Right forelimb (tissue), 1 donor: ENCODE results near the gene NEK10.
"Not testable (repeated sequence)": the region's sequence is repeated elsewhere in the genome, so short reads cannot be mapped to it uniquely, and the experiment has no call there.

Source experiments
- DNase-seq: peaks from one replicate; pipeline ENCODE4 v3.0.0-alpha.2; 2018

NEK10 gene

GRCh38 chr3:27368831-27369607 is at the start of gene NEK10:
NEK10 (minus strand) TSS chr3:27369383; CDS start chr3:27352882, 16,501 bp downstream.
- peak; percentile 94 for DNase-seq

- DNase-seq, result no peak
Measured at GRCh38 chr3:27415202-27415601, 46.0 kb upstream of the NEK10 start.

- no peak for DNase-seq
Measured at GRCh38 chr3:27392950-27393679, 23.9 kb upstream of the NEK10 start.

GRCh38 chr3:27392414-27392813 is 23.2 kb upstream of the NEK10 start:
- DNase-seq, result not testable (repeated sequence)

GRCh38 chr3:27391796-27392195 is 22.6 kb upstream of the NEK10 start:
- no peak for DNase-seq

- DNase-seq, result no peak
Measured at GRCh38 chr3:27387625-27388024, 18.4 kb upstream of the NEK10 start.

- no peak for DNase-seq
Measured at GRCh38 chr3:27385504-27385903, 16.3 kb upstream of the NEK10 start.

- no peak for DNase-seq
Measured at GRCh38 chr3:27384191-27384590, 15.0 kb upstream of the NEK10 start.

GRCh38 chr3:27380433-27381357 is 11.5 kb upstream of the NEK10 start:
- no peak for DNase-seq

- DNase-seq, result no peak
Measured at GRCh38 chr3:27378331-27378730, 9.1 kb upstream of the NEK10 start.

- no peak for DNase-seq
Measured at GRCh38 chr3:27376109-27376772, 7.1 kb upstream of the NEK10 start.

- no peak for DNase-seq
Measured at GRCh38 chr3:27366062-27366591, 3.1 kb downstream of the NEK10 start.

- no peak for DNase-seq
Measured at GRCh38 chr3:27360113-27361078, 8.8 kb downstream of the NEK10 start.

GRCh38 chr3:27358372-27358771 is 10.8 kb downstream of the NEK10 start:
- no peak for DNase-seq

GRCh38 chr3:27357665-27358258 is 11.4 kb downstream of the NEK10 start:
- no peak for DNase-seq

GRCh38 chr3:27356976-27357375 is 12.2 kb downstream of the NEK10 start:
- DNase-seq, result no peak

GRCh38 chr3:27354588-27355203 is 14.5 kb downstream of the NEK10 start:
- no peak for DNase-seq

GRCh38 chr3:27354161-27354560 is 15.0 kb downstream of the NEK10 start:
- DNase-seq, result no peak

- no peak for DNase-seq
Measured at GRCh38 chr3:27353221-27353620, 16.0 kb downstream of the NEK10 start.

GRCh38 chr3:27352047-27352446 is 17.1 kb downstream of the NEK10 start:
- DNase-seq, result no peak
